ENCODE results near the gene ING5.

Gene ING5

GRCh38 chr2:241678784-241679540 is 22.9 kb upstream of the ING5 start:
- Histone ChIP-seq H3K9me3 (ENCODE audit: insufficient read depth, low read length) (no peaks in the 10 kb centered on the region), H3K4me2 (ENCODE audit: low read depth, low read length, poor library complexity, severe bottlenecking) (no peak overlapping the region), H3K27me3 (ENCODE audit: low read length) (no peaks in the 10 kb centered on the region), H3K27ac (ENCODE audit: low read depth, low read length) (no peak overlapping the region), H3K9ac (ENCODE audit: low read length) (no peak overlapping the region), H3K79me2 (ENCODE audit: insufficient read depth, low read length) (peaks cover 26% of the 10 kb centered on the region), H3K9me2 (replicated peaks; ENCODE audit: insufficient read depth, low read length) (no peaks in the 10 kb centered on the region), H4K20me1 (ENCODE audit: low read depth, low read length) (no peaks in the 10 kb centered on the region), H3K36me3 (ENCODE audit: low read length) (peaks cover 5% of the 10 kb centered on the region; the same call in 1 of the 2 replicates), H2AFZ (ENCODE audit: low read depth, low read length, severe bottlenecking) (no peak overlapping the region), H3K4me3 (ENCODE audit: insufficient read depth, low read length, poor library complexity, severe bottlenecking) (no peak overlapping the region), H3F3A (ENCODE audit: insufficient read depth) (no peaks in the 10 kb centered on the region)
- no peak for TF ChIP-seq CTCF (IDR thresholded peaks at IDR 0.05; ENCODE audit: insufficient read depth, low read length, poor library complexity, severe bottlenecking)
- TF ChIP-seq EZH2phosphoT487 (conservative IDR thresholded peaks at IDR 0.05; ENCODE audit: low read length): no peak

- Histone ChIP-seq H3K27ac (ENCODE audit: low read depth, low read length) (no peak overlapping the region), H3F3A (ENCODE audit: insufficient read depth) (no peaks in the 10 kb centered on the region), H3K9ac (ENCODE audit: low read length) (no peak overlapping the region), H3K27me3 (ENCODE audit: low read length) (no peaks in the 10 kb centered on the region), H3K4me2 (ENCODE audit: low read depth, low read length, poor library complexity, severe bottlenecking) (no peak overlapping the region), H2AFZ (ENCODE audit: low read depth, low read length, severe bottlenecking) (no peak overlapping the region), H3K36me3 (ENCODE audit: low read length) (peaks cover 13% of the 10 kb centered on the region; the same call in 1 of the 2 replicates), H3K9me2 (replicated peaks; ENCODE audit: insufficient read depth, low read length) (no peaks in the 10 kb centered on the region), H3K79me2 (ENCODE audit: insufficient read depth, low read length) (peaks cover 36% of the 10 kb centered on the region), H4K20me1 (ENCODE audit: low read depth, low read length) (no peaks in the 10 kb centered on the region), H3K9me3 (ENCODE audit: insufficient read depth, low read length) (no peaks in the 10 kb centered on the region), H3K4me3 (ENCODE audit: insufficient read depth, low read length, poor library complexity, severe bottlenecking) (no peak overlapping the region)
- TF ChIP-seq EZH2phosphoT487 (conservative IDR thresholded peaks at IDR 0.05; ENCODE audit: low read length) (no peak), CTCF (IDR thresholded peaks at IDR 0.05; ENCODE audit: insufficient read depth, low read length, poor library complexity, severe bottlenecking) (no peak)
These were observed 21.8 kb upstream of the ING5 start for GRCh38 chr2:241680044-241680443.

- H3F3A ChIP-seq (ENCODE audit: insufficient read depth): no peaks in the 10 kb centered on the region
- peaks cover 44% of the 10 kb centered on the region for H3K79me2 ChIP-seq (ENCODE audit: insufficient read depth, low read length)
- H3K4me3 ChIP-seq (ENCODE audit: insufficient read depth, low read length, poor library complexity, severe bottlenecking): no peak overlapping the region
- no peaks in the 10 kb centered on the region for H3K27me3 ChIP-seq (ENCODE audit: low read length)
- H3K9ac ChIP-seq (ENCODE audit: low read length): no peak overlapping the region
- H3K9me2 ChIP-seq (replicated peaks; ENCODE audit: insufficient read depth, low read length): no peaks in the 10 kb centered on the region
- no peaks in the 10 kb centered on the region for H3K9me3 ChIP-seq (ENCODE audit: insufficient read depth, low read length)
- H2AFZ ChIP-seq (ENCODE audit: low read depth, low read length, severe bottlenecking): no peak overlapping the region
- no peak overlapping the region for H3K4me2 ChIP-seq (ENCODE audit: low read depth, low read length, poor library complexity, severe bottlenecking)
- no peaks in the 10 kb centered on the region for H4K20me1 ChIP-seq (ENCODE audit: low read depth, low read length)
- no peak overlapping the region for H3K27ac ChIP-seq (ENCODE audit: low read depth, low read length)
- no peak for TF ChIP-seq EZH2phosphoT487 (conservative IDR thresholded peaks at IDR 0.05; ENCODE audit: low read length)
- TF ChIP-seq CTCF (IDR thresholded peaks at IDR 0.05; ENCODE audit: insufficient read depth, low read length, poor library complexity, severe bottlenecking): no peak
- peaks cover 13% of the 10 kb centered on the region; the same call in 1 of the 2 replicates for H3K36me3 ChIP-seq (ENCODE audit: low read length)
These were observed 20.8 kb upstream of the ING5 start for GRCh38 chr2:241680827-241681599.
